HepG2 (cell line): ENCODE data around the gene POLR3F. TPM values are rescaled to one million over a fixed set of nuclear protein-coding genes. Genes with fewer than 3 reads are reported as not detected.

ENCODE experiments used
- ARNTL ChIP-seq: sonication (generic); formaldehyde crosslinking; IDR thresholded peaks from 2 replicates; pipeline ENCODE4 v1.4.0; 2020; ENCODE audit warnings: mild to moderate bottlenecking, missing genetic modification reagents
- CCAR2 ChIP-seq: fragments of 200-400 bp; formaldehyde crosslinking; optimal IDR thresholded peaks from 2 replicates; pipeline ENCODE3; 2018; ENCODE audit warnings: low read depth, mild to moderate bottlenecking, low read length, moderate library complexity
- DBP ChIP-seq: sonication (generic); formaldehyde crosslinking; IDR thresholded peaks from 2 replicates; pipeline ENCODE4 v1.4.0; 2020; ENCODE audit warnings: missing genetic modification reagents; ENCODE audit errors: not compliant biosample characterization
- HNF1A ChIP-seq, 2 experiments: sonication (generic) in 1 of 2; formaldehyde crosslinking in 1 of 2; IDR thresholded peaks; 2 replicates each; pipeline versions ENCODE4 v1.4.0 to v1.6.1; 2016 to 2020; ENCODE audit warnings: borderline replicate concordance in 1 of 2, low read depth in 1 of 2, mild to moderate bottlenecking in 1 of 2, missing genetic modification reagents in 1 of 2
- HNRNPLL ChIP-seq: fragments of 200-400 bp; formaldehyde crosslinking; IDR thresholded peaks from 2 replicates; pipeline ENCODE4 v1.6.1; 2017; ENCODE audit warnings: mild to moderate bottlenecking, low read depth, low read length; ENCODE audit not compliant: poor library complexity, severe bottlenecking
- HOXA9 ChIP-seq: sonication (generic); formaldehyde crosslinking; IDR thresholded peaks from 2 replicates; pipeline ENCODE4 v1.8.1; 2022; ENCODE audit warnings: missing genetic modification reagents, mild to moderate bottlenecking, moderate library complexity, borderline replicate concordance
- NR2F1 ChIP-seq, 2 experiments: fragments of 450-650 bp in 1 of 2; formaldehyde crosslinking in 1 of 2; IDR thresholded peaks; 2 replicates each; pipeline versions ENCODE4 v1.5.0 to v1.6.1; 2016 to 2020; ENCODE audit warnings: mild to moderate bottlenecking in 1 of 2, missing compliant biosample characterization in 1 of 2, missing genetic modification reagents in 1 of 2, moderate library complexity in 1 of 2
- PATZ1 ChIP-seq: sonication (generic); formaldehyde crosslinking; IDR thresholded peaks from 2 replicates; pipeline ENCODE4 v1.4.0; 2020; ENCODE audit warnings: missing genetic modification reagents
- PHF8 ChIP-seq: sonication (generic); formaldehyde crosslinking; IDR thresholded peaks from 2 replicates; pipeline ENCODE4 v1.5.0; 2020; ENCODE audit warnings: missing genetic modification reagents
- POGK ChIP-seq: sonication (generic); formaldehyde crosslinking; conservative IDR thresholded peaks from 2 replicates; pipeline ENCODE4 v1.8.0; 2022; ENCODE audit warnings: mild to moderate bottlenecking, moderate library complexity, missing genetic modification reagents
- RBM22 ChIP-seq: fragments of 200-400 bp; formaldehyde crosslinking; optimal IDR thresholded peaks from 2 replicates; pipeline ENCODE3; 2017; ENCODE audit warnings: mild to moderate bottlenecking, low read length, moderate library complexity
- REXO4 ChIP-seq: sonication (generic); formaldehyde crosslinking; IDR thresholded peaks from 2 replicates; pipeline ENCODE4 v1.8.0; 2022; ENCODE audit warnings: missing genetic modification reagents, mild to moderate bottlenecking, borderline replicate concordance
- RFXANK ChIP-seq: IDR thresholded peaks from 2 replicates; pipeline ENCODE4 v1.6.1; 2016
- RXRA ChIP-seq: sonication (generic); formaldehyde crosslinking; IDR thresholded peaks from 2 replicates; pipeline ENCODE4 v1.5.1; 2020; ENCODE audit warnings: missing genetic modification reagents
- ZBTB21 ChIP-seq: sonication (generic); formaldehyde crosslinking; IDR thresholded peaks from 2 replicates; pipeline ENCODE4 v1.4.0; 2020; ENCODE audit warnings: missing genetic modification reagents
- ZFP1 ChIP-seq: IDR thresholded peaks from 2 replicates; pipeline ENCODE4 v1.6.1; 2016
- ZNF44 ChIP-seq: sonication (generic); formaldehyde crosslinking; IDR thresholded peaks from 2 replicates; pipeline ENCODE4 v1.5.1; 2020; ENCODE audit warnings: mild to moderate bottlenecking, missing genetic modification reagents
- ZNF761 ChIP-seq: sonication (generic); formaldehyde crosslinking; conservative IDR thresholded peaks from 2 replicates; pipeline ENCODE4 v1.4.0; 2020; ENCODE audit warnings: mild to moderate bottlenecking, missing genetic modification reagents
- ZNF878 ChIP-seq: sonication (generic); formaldehyde crosslinking; IDR thresholded peaks from 2 replicates; pipeline ENCODE4 v1.8.1; 2023; ENCODE audit warnings: mild to moderate bottlenecking, missing genetic modification reagents, moderate library complexity
- polyA plus RNA-seq, 8 experiments: library from polyadenylated mRNA; depleted of rRNA in 3 of 8; stranded (reverse) in 7 of 8; unstranded in 1 of 8; fragments of >200 nt; fragmentation: Illumina TruSeq in 4 of 8; extraction: Trizol in 4 of 8; gene quantifications; 2 replicates each; pipeline versions ENCODE4 v1.2.1 to v1.2.3, GENCODE V29; 2011 to 2016; ENCODE audit warnings: low read depth in 4 of 8, missing spikeins in 1 of 8, mixed read lengths in 1 of 8; ENCODE audit not compliant: insufficient read depth in 1 of 8
- total RNA-seq, 5 experiments: library from RNA; depleted of rRNA; stranded (reverse); fragments of >200 nt; fragmentation: Illumina TruSeq; extraction: Trizol; gene quantifications; 2 replicates each; pipeline ENCODE4 v1.2.3, GENCODE V29; 2016; ENCODE audit warnings: low read depth in 1 of 5

Gene POLR3F
- total and polyA plus RNA-seq, 2 of the 13 experiments (the other 11 are each of a cell fraction or from before 2014, with no cell fraction given): 11.7 to 25.5 TPM

GRCh38 chr20:18466894-18467730 lies at the start of gene POLR3F, which contains the start of gene DZANK1 (continued):
- TF ChIP-seq PHF8 (CRISPR knock-in tag) (peak; percentile 95), ZFP1 (peak; percentile 57; the same call in 1 of the 2 replicates), DBP (CRISPR knock-in tag) (no peak), NR2F1 (CRISPR knock-in tag; IDR thresholded peaks at IDR 0.05) (0 out of 4 replicates have a peak, but pooled peaks of 1 of the 2 experiments have one; percentile 7), ZNF44 (CRISPR knock-in tag) (peak; percentile 26; the same call in 1 of the 2 replicates), POGK (CRISPR knock-in tag) (peak; percentile 91), RBM22 (peak; percentile 11), RXRA (CRISPR knock-in tag) (peak; percentile 74), RFXANK (CRISPR knock-in tag) (peak; percentile 89; the same call in 1 of the 2 replicates), ZNF761 (peak; percentile 86; the same call in 1 of the 2 replicates), HOXA9 (CRISPR knock-in tag) (no peak), ARNTL (CRISPR knock-in tag) (no peak), CCAR2 (peak; percentile 89), HNF1A (IDR thresholded peaks at IDR 0.05; ENCODE audit: low read depth) (peak; percentile 27; the same call in 1 of the 2 replicates), HNF1A (CRISPR knock-in tag; IDR thresholded peaks at IDR 0.05; ENCODE audit: borderline replicate concordance) (peak; percentile 41; the same call in 1 of the 2 replicates), ZBTB21 (CRISPR knock-in tag) (no peak; the same call in 1 of the 2 replicates), HNRNPLL (peak; percentile 83), PATZ1 (CRISPR knock-in tag) (peak; percentile 31; the same call in 1 of the 2 replicates), REXO4 (CRISPR knock-in tag) (0 out of 2 replicates have a peak, but pooled peaks have one; percentile 10), ZNF878 (CRISPR knock-in tag) (no peak)
